Measurements from ENCODE around the gene CCHCR1.

Gene CCHCR1

GRCh38 chr6:31126396-31127175, 31.0 kb downstream of the CCHCR1 start:
- CTCF ChIA-PET: interaction anchor here (0.9 to 1.5 kb wide), 5 partner anchors 10 to 39 kb away, joined by 3 to 7 read pairs (median 3); partner anchors contain the start of gene PSORS1C1
- POLR2A ChIA-PET: no interaction called here
- DNase-seq (ENCODE audit: extremely low spot score): no peak
- no peak for TF ChIP-seq SUZ12 (IDR thresholded peaks at IDR 0.05)

- ChIA-PET POLR2A (no interaction called here), CTCF (no interaction called here)
- DNase-seq (ENCODE audit: extremely low spot score): no peak
- no peak for TF ChIP-seq ZNF384 (IDR thresholded peaks at IDR 0.05)
- TF ChIP-seq LEF1 (IDR thresholded peaks at IDR 0.05; ENCODE audit: borderline replicate concordance): no peak
- TF ChIP-seq FOXK2 (IDR thresholded peaks at IDR 0.05): no peak
- no peak for TF ChIP-seq NFRKB (IDR thresholded peaks at IDR 0.05)
- no peak for TF ChIP-seq PKNOX1 (IDR thresholded peaks at IDR 0.05)
- no peak for TF ChIP-seq L3MBTL2 (conservative IDR thresholded peaks at IDR 0.05)
- no peak for TF ChIP-seq TARDBP (IDR thresholded peaks at IDR 0.05)
- TF ChIP-seq BHLHE40 (IDR thresholded peaks at IDR 0.05; ENCODE audit: borderline replicate concordance): no peak
- no peak for TF ChIP-seq ELF4 (IDR thresholded peaks at IDR 0.05)
- no peak for TF ChIP-seq SP1 (IDR thresholded peaks at IDR 0.05)
- TF ChIP-seq FOXA1 (IDR thresholded peaks at IDR 0.05): no peak
- no peak for TF ChIP-seq CTBP1 (IDR thresholded peaks at IDR 0.05; ENCODE audit: borderline replicate concordance)
- TF ChIP-seq HDGF (IDR thresholded peaks at IDR 0.05; ENCODE audit: borderline replicate concordance): no peak
- no peak for TF ChIP-seq SUZ12 (IDR thresholded peaks at IDR 0.05)
- no peak for TF ChIP-seq FOXM1 (IDR thresholded peaks at IDR 0.05; ENCODE audit: borderline replicate concordance)
- no peak for TF ChIP-seq ARNT (IDR thresholded peaks at IDR 0.05)
Observed at GRCh38 chr6:31125586-31126363, 31.8 kb downstream of the CCHCR1 start.

GRCh38 chr6:31125162-31125561, 32.4 kb downstream of the CCHCR1 start:
- DNase-seq (ENCODE audit: extremely low spot score): no peak
- ChIA-PET CTCF (interaction anchor here (0.7 kb wide), 1 partner anchor 242 kb away, joined by 3 read pairs; no protein-coding TSS in a partner anchor), POLR2A (no interaction called here)
- TF ChIP-seq CTBP1 (IDR thresholded peaks at IDR 0.05; ENCODE audit: borderline replicate concordance) (no peak), SP1 (IDR thresholded peaks at IDR 0.05) (no peak), LEF1 (IDR thresholded peaks at IDR 0.05; ENCODE audit: borderline replicate concordance) (no peak), BHLHE40 (IDR thresholded peaks at IDR 0.05; ENCODE audit: borderline replicate concordance) (no peak), FOXA1 (IDR thresholded peaks at IDR 0.05) (no peak)

- POLR2A ChIA-PET: no interaction called here
- TF ChIP-seq ZNF384 (IDR thresholded peaks at IDR 0.05): no peak
- TF ChIP-seq ARNT (IDR thresholded peaks at IDR 0.05): no peak
- TF ChIP-seq BHLHE40 (IDR thresholded peaks at IDR 0.05; ENCODE audit: borderline replicate concordance): no peak
- TF ChIP-seq LEF1 (IDR thresholded peaks at IDR 0.05; ENCODE audit: borderline replicate concordance): no peak
- no peak for TF ChIP-seq FOXM1 (IDR thresholded peaks at IDR 0.05; ENCODE audit: borderline replicate concordance)
- no peak for TF ChIP-seq TARDBP (IDR thresholded peaks at IDR 0.05)
- TF ChIP-seq SP1 (IDR thresholded peaks at IDR 0.05): no peak
- TF ChIP-seq FOXK2 (IDR thresholded peaks at IDR 0.05): no peak
- TF ChIP-seq L3MBTL2 (conservative IDR thresholded peaks at IDR 0.05): no peak
- CTCF ChIA-PET: interaction anchor here (0.6 kb wide), 1 partner anchor 301 kb away, joined by 4 read pairs; no protein-coding TSS in a partner anchor
- DNase-seq (ENCODE audit: extremely low spot score): no peak
Observed at GRCh38 chr6:31122791-31123706, 34.6 kb downstream of the CCHCR1 start.

GRCh38 chr6:31121131-31121790, 36.3 kb downstream of the CCHCR1 start:
- ChIA-PET POLR2A (no interaction called here), CTCF (interaction anchor here (1.0 kb wide), 1 partner anchor 42 kb away, joined by 3 read pairs; no protein-coding TSS in a partner anchor)
- TF ChIP-seq SP1 (IDR thresholded peaks at IDR 0.05) (no peak), HDGF (IDR thresholded peaks at IDR 0.05; ENCODE audit: borderline replicate concordance) (no peak), CTBP1 (IDR thresholded peaks at IDR 0.05; ENCODE audit: borderline replicate concordance) (no peak), FOXA1 (IDR thresholded peaks at IDR 0.05) (no peak)
- DNase-seq (ENCODE audit: extremely low spot score): no peak

- TF ChIP-seq PKNOX1 (IDR thresholded peaks at IDR 0.05) (no peak), ARNT (IDR thresholded peaks at IDR 0.05) (no peak), CTBP1 (IDR thresholded peaks at IDR 0.05; ENCODE audit: borderline replicate concordance) (no peak)
- ChIA-PET POLR2A (no interaction called here), CTCF (no interaction called here)
- DNase-seq (ENCODE audit: extremely low spot score): no peak
Observed at GRCh38 chr6:31120151-31120915, 37.3 kb downstream of the CCHCR1 start, which contains the start of gene CDSN. TSS of gene CDSN (minus strand) at chr6:31120446. CDS start at chr6:31120419, 27 bp downstream.

Data from HEK293T (cell line).